Epithelial cell of proximal tubule (primary cell): Measurements from ENCODE around the gene ATP13A2. TPM values are rescaled to one million over a fixed set of nuclear protein-coding genes. Genes with fewer than 3 reads are reported as not detected.

Source experiments
- DNase-seq: peaks from one replicate; pipeline ENCODE4 v3.0.0-alpha.2; 2011; ENCODE audit warnings: low read depth
- H3K4me3 ChIP-seq: 2 replicates; pipeline ENCODE4 v1.5.1; 2011; ENCODE audit warnings: low read depth, mild to moderate bottlenecking, low read length
- total RNA-seq: library from RNA; depleted of rRNA; stranded (reverse); fragments of >200 nt; gene quantifications from 2 replicates; pipeline ENCODE4 v1.2.3, GENCODE V29; 2015
- TF ChIP-seq, protein P1 (sequence below): conservative IDR thresholded peaks from 2 replicates; pipeline ENCODE4 v1.5.1; 2012; ENCODE audit warnings: low read depth, mild to moderate bottlenecking, low read length

ATP13A2 gene
- total RNA-seq, 1 donor from 2014 or later: 87.8 TPM

DNA sequence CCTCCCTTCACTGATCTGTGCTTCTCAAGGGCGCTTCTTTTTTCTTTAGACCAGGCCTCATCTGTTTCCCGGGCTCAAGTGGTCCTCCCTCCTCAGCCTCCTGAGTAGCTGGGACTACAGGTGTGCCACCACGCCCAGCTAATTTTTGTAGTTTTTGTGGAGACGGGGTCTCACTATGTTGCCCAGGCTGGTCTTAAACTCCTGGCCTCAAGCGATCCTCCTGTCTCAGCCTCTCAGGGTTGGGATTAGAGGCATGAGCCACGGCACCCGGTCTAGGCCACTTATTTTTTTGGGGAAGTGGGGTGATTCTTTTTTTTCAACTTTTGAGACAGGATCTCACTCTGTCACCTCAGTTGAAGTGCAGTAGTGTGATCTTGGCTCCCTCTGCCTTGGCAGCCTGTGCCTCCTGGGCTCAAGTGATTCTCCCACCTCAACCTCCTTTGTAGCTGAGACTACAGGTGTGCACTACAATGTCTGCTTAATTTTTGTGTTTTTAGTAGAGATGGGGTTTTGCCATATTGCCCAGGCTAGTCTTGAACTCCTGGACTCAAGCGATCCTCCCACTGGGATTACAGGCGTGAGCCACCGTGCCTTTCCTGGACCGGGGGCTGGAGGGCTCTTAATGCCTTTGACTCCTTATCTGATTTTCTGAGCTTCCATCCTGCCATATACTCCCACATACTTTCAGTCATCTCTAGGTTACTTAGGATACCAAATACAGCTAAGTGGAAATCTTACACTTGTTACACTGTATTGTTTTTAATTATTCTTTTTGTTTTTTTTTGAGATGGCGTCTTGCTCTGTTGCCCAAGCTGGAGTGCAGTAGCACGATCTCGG is 50.2 kb downstream of the ATP13A2 start:
- no peak for DNase-seq
- TF ChIP-seq, protein P1, sequence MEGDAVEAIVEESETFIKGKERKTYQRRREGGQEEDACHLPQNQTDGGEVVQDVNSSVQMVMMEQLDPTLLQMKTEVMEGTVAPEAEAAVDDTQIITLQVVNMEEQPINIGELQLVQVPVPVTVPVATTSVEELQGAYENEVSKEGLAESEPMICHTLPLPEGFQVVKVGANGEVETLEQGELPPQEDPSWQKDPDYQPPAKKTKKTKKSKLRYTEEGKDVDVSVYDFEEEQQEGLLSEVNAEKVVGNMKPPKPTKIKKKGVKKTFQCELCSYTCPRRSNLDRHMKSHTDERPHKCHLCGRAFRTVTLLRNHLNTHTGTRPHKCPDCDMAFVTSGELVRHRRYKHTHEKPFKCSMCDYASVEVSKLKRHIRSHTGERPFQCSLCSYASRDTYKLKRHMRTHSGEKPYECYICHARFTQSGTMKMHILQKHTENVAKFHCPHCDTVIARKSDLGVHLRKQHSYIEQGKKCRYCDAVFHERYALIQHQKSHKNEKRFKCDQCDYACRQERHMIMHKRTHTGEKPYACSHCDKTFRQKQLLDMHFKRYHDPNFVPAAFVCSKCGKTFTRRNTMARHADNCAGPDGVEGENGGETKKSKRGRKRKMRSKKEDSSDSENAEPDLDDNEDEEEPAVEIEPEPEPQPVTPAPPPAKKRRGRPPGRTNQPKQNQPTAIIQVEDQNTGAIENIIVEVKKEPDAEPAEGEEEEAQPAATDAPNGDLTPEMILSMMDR: no peak
- peak overlapping the region; percentile 54 for H3K4me3 ChIP-seq

DNA sequence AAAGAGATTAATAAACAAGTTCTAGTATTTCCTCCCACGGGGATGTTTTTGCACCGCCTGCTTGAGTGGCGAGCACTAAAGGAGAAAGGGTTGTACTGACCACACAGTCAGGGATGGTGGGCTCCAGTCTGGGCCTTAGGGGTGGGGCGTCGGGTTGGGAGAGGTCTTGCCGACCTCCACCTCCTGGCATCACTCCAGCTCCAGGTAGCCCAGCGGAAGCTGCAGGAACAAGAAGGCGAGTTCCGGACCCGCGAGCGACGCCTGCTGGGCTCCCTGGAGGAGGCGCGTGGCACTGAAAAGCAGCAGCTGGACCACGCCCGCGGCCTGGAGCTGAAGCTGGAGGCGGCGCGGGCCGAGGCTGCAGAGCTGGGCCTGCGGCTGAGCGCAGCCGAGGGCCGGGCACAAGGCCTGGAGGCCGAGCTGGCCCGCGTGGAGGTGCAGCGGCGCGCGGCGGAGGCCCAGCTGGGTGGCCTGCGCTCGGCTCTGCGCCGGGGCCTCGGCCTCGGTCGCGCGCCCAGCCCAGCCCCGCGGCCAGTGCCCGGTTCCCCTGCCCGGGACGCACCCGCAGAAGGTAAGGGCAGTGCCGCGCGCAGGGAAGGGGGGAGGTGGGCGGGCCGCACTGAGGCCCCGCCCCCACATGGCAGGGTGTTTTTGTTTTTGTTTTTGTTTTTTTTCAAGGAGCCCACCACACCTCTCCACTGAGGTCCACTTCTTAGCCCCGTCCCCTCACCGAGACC is 51.0 kb downstream of the ATP13A2 start:
- peak overlapping the region; percentile 54 for H3K4me3 ChIP-seq
- DNase-seq: no peak
- TF ChIP-seq, protein P1: peak; percentile 69

DNA sequence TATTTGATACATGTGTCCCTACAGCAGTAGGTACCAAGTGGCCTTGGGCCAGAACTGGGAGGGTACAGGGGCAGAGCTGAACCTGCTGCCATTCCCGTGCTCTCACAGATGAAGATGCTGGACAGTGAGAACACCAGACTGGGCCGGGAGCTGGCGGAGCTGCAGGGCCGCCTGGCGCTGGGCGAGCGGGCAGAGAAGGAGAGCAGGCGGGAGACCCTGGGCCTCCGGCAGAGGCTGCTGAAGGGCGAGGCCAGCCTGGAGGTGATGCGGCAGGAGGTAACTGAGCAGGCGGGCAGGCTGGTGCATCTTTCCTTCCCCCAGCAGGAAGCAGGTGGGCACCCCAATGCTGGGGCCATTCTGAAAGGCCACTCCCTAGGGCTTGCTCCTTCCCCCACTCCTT is 53.3 kb downstream of the ATP13A2 start:
- TF ChIP-seq, protein P1: no peak

DNA sequence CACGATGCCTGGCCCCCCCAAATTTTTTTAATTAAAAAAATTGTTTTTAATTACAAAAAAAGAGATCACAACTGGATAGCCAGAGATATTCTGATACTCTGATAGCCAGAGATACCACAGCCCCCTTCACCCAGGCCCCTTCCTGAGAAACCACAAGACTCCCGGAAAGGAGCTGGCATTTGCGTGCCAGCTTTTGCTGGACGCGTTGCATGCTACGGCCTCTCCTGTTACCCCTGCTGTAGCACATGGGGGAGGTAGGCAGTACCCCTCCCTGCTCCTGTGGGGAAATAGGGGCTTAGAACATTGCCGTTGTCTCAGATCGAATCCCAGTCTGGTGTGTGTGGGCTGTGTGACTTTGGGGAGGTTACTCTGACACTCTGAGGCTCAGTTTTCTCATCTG is 54.0 kb downstream of the ATP13A2 start:
- no peak overlapping the region for H3K4me3 ChIP-seq
- DNase-seq: no peak
- TF ChIP-seq, protein P1: no peak

More for the DNA sequence above, 53.3 kb downstream of the ATP13A2 start:
- no peak overlapping the region for H3K4me3 ChIP-seq
- DNase-seq: no peak

DNA sequence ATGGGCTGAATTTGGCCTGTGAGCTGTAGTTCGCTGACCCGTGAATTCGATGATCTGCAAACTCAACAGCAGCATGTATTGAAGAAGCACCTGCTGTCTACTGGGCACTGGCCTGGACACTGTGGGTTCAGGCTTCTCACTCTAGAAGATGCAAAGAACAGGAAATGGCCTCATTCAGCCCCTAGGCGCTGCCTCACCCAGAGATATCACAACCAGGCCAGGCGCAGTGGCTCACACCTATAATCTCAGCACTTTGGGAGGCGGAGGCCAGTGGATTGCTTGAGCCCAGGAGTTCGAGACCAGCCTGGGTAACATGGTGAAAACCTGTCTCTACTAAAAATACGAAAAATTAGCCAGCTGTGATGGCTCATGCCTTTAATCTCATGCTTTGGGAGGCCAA is 55.0 kb downstream of the ATP13A2 start:
- no peak overlapping the region for H3K4me3 ChIP-seq
- TF ChIP-seq, protein P1: no peak
- DNase-seq: no peak

DNA sequence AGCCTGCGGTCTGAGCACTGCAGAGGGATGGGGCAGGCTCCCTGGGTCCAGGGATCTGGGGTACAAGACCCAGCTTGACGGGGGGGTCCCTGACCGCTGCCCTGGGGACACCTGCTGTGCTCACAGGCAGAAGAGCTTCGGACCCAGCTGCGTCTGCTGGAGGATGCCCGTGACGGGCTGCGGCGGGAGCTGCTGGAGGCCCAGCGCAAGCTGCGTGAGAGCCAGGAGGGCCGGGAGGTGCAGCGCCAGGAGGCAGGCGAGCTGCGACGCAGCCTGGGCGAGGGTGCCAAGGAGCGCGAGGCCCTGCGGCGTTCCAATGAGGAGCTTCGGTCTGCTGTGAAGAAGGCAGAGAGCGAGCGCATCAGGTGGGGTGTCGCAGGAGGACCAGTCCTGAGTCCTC is 56.5 kb downstream of the ATP13A2 start:
- no peak for DNase-seq
- no peak overlapping the region for H3K4me3 ChIP-seq
- TF ChIP-seq, protein P1: no peak
